ENCODE results near the gene ODF4.

DNA sequence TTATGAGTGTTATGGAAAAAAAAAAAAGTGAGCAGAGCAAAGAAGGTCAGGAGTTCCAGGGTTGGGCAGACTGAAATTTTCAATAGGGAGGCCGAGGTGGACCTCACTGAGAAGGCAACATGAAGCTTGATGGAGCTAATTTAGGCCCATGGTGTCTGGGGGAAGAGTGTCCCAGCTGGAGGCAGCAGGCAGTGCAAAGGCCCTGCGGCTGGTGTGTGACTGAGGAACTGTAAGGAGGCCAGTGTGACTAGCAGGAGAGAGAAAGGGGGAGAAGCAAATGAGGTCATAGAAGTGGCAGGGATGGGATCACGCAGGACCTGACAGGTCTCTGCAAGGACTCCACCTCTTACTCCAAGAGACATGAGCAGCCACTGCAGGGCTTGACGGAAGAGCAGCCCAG lies 19.4 kb upstream of the ODF4 start:
- TF ChIP-seq CTCF (tag by site-specific recombination; IDR thresholded peaks at IDR 0.05) (no peak), ZNF202 (tag by site-specific recombination; IDR thresholded peaks at IDR 0.05; ENCODE audit: borderline replicate concordance) (no peak)

Data from HEK293 (cell line).